ENCODE measurements around the gene TAB2.
A peak's percentile ranks its signal among the peaks of the same experiment; 100 is the strongest.
"Not testable (repeated sequence)": the region's sequence is repeated elsewhere in the genome, so short reads cannot be mapped to it uniquely, and the experiment has no call there.

Gene TAB2

DNA sequence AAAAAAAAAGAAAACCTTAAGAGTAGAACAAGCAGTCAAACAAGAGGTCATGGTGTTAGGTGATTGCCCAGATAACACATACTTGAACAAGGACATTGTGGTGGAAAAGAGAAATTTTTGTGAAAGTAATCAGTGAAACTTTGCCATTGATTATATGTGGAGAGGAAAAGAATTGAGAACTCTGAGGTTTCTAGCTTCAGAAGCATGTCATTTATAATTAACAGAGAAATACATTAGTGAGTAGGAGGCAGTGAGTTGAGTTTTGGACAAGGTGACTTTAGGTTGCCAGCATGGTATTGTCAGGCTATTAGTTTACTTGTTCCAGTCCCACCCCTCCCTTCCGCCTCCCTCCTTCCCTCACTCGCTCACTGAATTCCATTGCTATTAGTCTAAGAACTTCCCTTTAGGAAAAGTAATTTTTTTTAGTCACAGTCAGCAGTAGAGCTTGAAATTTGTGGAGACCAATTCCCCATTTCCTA, 17.2 kb downstream of the TAB2 start:
- DNase-seq: no peak

DNA sequence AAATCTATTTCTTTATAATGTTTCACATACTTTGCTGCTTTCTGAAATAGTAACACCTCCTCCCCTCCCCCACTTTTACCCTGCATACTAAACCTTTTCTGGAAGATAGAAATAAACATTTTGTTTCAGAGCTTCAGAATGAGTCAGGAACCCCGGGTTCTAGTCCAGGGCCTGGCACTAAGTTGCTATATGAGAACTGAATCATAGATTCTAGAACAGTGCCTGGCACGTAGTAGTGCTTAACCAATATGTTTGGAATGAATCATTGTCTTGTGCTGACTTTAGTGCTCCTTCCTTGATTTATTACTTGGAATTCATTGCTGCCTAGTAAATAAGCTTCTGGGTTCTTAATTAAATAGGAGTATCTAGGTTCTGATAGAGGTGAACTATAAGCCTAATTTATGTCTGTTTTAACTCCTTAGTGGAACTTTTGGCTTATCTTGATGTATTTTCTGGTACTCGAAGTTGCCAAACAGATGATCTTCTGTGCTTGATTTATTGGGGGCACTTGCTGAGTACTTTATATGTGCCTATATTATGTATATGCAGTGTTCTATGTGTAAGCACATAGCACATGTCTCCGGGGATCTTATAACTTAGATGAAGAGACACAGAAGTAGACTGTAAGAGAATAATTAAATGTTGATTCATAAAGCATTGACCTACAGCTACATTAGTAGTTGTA, 18.6 kb downstream of the TAB2 start:
- no peak for DNase-seq

DNA sequence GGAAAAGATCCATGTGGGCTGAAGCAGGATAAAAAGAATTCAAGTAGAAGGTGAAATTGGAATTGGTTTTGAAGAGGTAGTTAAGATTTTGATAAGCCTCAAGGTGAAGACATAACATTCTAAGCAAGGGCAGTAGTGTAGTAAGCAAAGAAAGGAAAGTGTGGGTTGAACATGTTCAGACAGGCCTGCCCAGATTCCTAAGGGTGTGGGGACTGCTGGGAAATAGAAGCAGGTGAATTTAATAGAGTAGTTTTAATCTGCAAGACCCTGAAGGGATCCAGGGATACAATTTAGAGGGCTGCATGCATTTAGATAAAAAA, 19.1 kb downstream of the TAB2 start:
- DNase-seq: no peak

DNA sequence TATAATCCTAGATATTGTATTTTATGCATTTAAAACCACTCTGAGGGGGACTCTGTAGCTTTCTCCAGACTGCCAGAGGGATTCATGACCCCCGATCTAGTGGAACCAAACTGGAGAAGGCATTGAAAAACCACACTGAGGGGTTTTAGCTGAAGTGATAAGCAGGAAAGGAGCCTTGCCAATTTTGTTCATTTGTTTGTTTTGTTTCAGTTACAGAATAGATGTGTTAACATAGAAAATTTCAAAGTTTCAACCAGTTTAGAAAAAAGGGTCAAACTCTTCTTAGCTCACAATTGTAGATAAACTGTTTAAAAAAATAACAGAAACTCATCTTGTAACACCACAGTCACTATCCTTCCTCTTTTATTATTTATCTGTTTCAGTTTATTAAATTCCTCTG, 19.8 kb downstream of the TAB2 start:
- no peak for DNase-seq

DNA sequence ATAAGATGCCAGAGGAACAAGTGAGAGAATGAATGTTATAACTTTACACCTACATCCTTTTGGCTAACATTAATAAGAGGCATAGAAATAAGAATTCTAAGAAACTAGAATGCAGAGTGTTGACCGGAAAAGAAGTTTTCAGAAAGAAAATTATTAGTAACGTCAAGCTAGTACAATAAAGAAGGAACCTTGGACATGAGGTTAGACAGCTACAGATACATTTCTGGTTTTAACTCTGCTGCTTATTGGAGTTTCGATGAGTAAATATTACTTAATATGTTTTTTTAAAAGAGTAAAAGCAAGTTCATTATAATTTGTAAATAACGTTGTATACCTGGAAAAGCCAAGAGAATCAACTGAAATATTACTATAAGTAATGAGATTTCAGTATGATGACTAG, 22.7 kb downstream of the TAB2 start:
- DNase-seq: no peak

DNA sequence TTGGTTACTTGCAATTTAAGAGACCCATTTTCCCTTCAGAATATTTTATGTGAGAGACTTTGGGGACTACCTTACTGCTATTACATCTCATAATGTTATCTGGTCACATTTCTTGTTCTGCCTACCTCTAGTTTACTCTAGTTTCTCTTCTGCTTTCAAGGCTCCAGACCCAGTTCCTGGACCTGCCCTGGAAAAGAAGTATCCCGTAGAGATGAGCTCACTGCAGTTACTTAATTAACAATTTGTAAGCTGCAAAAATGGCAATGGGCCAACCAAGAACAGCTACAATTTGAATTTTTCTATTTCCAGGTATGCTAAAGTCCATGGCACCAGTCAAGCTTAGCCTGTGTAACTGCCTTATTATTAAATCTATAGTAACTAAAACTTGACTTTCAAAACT, 25.0 kb downstream of the TAB2 start:
- no peak for DNase-seq

DNA sequence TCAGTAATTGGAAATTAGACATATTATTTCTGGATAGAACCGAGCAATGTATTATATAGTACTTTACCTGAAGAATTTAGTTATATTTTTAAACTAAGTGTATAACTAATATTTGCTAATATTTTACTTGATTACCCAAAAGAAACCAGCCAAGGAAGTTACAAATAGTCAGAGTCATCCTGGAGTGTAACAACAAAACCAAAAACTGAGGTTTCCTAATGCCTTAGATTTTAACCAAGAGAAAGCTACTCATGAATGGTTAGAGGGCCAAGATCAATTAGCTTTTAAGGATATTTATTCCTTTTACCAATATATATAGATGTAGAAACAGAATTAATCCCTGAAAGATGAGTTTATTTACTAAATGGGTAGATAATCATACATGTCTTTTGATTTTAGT, 26.0 kb downstream of the TAB2 start:
- DNase-seq: no peak

DNA sequence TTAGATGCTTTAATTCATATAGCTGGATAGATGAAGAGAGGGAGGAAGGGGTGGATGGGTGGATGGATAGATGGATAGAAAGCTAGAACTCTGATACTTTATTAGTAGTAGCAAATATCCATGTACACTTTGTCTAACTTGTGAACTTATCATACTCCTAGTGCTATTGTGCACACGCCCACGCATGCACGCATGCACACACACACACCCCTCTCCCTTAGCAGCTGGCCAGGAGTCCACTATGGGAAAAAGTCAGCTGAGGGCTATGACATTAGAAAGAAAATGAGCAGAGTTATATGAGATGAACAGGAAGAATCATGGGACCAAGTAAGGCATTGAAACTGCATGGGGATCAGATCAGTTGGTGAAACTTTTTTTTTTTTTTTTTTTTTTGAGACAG, 28.6 kb downstream of the TAB2 start:
- DNase-seq: no peak

DNA sequence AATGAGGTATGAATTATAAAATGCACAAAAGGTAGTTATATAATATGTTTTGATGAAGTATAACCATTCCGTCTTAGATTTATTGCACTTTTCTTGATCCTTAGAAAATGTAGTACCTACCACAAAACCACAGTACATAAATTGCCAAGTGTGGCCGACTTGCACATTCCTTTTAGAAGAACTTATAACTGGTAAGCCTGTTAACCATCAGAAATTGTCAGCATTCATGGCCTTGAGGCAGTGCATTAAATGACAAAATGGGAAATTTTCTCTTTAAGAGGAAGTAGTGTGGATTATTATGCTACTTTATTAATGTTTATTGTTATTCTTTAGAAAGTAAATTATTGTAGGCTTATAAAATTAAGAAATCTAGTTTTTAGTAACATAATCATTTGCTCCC, 29.6 kb downstream of the TAB2 start:
- no peak for DNase-seq

DNA sequence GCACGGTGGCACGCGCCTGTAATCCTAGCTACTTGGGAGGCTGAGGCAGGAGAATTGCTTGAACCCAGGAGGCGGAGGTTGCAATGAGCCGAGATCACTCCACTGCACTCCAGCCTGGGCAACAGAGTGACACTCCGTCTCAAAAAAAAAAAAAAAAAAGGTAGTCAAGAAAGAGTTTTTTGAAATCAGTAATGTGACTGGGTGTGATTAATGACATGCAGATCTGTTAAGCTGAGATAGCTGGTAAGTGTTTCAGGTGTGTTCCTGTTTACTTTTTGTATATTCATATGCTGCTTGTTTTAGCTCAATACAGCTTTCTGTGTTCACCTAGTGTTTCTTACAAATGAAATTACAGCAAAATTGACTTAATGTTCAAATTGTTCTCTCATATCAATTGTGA, 31.8 kb downstream of the TAB2 start:
- DNase-seq: not testable (repeated sequence)

DNA sequence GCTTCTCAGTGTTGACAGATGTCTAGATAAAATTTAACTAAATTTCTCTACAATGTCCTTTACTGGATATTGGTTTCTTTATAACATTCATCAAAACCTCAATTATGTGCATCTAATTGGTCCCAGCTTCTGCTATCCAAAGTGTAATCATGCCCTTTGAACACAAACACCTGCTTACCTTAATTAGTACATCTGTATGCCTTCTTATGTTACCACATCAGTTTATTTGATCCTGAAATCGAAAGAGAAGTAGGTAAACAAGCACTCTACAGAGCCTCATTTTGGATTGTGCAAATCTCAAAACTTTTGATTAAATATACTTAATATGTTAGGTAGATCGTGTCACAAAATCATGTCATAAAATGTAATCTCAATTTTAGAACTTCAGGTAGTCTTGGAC, 36.5 kb downstream of the TAB2 start:
- DNase-seq: peak; percentile 54

DNA sequence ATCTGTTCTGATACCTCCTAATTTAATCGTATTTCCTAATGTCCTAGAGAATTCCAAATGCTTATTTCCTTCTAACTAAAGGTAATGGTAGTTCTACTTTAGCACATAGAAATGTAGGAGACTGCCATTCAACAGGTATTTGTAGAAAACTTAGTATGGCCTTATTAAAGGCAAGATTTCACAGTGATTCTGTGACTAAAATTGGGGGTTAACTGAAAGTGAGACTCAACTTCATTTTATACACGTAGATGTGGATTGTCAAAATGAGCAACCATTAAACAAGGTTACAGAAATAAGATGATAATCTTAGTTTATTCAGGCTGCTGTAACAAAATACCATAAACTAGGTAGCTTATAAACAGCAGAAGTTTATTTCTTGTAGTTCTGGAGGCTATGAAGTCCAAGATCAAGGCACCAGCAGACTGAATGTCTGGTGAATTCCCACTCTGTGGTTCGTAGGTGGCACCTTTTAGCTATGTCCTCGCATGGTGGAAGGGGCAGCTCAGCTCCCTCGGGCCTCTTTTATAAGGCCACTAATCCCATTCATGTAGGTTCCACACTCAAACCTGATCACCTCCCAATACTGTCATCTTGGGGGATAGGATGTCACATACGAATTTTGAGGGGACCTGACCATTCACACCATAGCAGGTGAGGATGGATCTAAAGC, 38.7 kb downstream of the TAB2 start:
- DNase-seq: no peak

DNA sequence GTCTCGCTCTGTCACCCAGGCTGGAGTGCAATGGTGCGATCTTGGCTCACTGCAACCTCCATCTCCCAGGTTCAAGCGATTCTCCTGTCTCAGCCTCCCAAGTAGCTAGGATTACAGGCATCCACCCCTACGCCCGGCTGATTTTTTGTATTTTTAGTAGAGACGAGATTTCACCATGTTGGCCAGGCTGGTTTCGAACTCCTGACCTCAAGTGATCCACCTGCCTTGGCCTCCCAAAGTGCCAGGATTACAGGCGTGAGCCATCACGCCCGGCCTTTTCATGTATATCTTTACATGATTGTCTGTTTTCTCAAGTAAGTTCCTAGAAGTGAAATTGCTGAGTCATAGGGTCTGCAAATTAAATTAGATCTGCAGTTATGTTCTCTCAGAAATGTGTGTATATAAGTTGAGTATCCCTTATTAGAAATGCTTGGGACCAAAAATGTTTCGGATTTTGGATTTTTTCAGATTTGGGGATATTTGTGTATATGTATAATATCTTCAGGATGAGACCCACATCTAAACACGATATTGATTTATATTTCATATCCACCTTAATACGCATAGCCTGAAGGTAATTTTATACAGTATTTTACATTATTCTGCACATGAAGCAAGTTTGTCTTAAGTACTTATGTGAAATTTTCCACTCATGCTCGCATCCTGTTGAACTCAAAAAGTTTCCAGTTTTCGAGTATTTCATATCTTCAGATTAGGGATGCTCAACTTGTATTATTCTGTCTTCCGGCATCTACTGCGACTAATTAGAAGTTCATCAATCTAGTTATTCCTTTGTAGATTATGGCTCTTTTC, 40.4 kb downstream of the TAB2 start:
- no peak for DNase-seq

DNA sequence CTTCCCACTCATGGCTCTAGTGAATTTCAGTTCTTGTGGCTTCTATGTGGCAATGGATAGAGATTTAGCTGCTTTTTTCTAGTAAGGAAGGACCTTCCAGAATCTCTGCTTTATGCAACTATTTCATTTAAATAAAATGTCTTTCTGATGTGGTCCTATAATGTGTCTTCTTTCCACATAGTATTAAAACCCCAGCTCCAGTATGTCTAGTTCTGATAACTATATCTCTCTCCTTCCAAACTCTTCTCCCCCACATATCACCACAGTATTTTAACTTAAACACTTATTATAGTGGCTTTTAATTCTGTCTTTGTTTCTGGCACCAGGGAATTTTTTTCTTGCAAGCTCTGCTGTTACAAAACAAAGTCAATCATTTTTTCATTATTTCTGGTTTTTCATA, 41.9 kb downstream of the TAB2 start:
- DNase-seq: no peak

DNA sequence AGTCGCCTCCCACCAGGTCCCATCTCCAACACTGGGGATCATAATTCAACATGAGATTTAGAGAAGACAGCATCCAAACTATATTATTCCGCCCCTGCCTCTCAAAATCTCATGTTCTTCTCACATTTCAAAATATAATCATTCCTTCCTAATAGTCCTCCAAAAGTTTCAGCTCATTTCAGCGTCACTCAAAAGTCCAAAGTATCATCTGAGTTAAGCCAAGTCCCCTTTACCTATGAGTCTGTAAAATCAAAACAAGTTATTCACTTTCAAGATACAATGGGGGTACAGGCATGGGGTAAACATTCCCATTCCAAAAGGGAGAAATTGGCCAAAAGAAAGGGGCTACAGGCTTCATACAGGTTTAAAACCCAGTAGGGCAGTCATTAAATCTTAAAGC, 43.0 kb downstream of the TAB2 start:
- no peak for DNase-seq

DNA sequence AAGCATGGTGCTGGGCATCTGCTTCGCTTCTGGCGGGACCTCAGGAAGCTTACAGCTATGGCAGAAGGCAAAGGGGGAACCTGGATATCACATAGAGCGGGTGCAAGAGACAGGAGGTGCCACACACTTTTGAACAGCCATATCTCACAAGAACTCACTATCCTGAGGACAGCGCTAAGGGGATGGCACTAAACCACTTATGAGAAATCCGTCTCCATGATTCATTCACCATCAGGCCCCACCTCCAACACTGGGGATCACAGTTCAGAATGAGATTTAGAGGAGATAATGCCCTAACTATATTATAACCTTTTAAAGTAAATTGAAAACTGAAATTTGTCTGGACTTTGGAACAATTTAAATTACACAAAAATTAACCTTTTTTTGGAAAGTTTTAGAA, 44.8 kb downstream of the TAB2 start:
- DNase-seq: no peak

DNA sequence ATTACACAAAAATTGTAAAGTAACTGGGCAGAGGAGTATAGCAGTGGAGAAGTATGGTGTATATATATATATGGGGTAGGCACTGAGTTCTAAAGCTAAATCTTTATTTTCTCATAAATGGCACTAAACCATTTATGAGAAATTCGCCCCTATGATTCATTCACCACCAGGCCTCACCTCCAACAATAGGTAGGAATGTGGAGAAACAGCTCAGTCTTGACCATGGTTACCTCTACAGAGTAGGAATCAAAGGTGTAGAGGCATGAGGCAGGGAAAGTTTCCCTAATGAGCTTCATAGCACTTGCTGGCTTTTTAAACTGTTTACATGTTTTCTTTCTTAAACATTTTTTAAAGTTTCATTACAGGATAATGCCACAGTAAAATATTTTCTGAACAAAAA, 45.6 kb downstream of the TAB2 start:
- no peak for DNase-seq

DNA sequence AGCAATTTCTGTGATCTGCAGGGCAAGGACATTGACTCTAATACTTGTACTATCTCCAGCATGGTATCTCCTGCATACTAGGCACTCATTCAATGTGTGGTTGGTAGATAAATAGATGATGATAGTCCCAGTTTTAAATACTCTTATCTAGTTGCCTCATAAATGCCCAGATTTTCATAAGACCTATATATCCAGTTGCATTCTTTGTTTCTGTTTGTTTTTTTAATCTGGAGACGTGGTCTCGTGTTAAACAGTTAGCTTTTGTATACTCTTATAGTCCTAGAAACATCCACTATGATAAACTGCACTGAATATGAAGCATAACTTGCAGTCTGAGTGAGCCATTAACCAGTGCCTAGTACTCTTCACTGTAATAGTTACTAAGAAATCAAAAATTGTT, 47.0 kb downstream of the TAB2 start:
- no peak for DNase-seq

DNA sequence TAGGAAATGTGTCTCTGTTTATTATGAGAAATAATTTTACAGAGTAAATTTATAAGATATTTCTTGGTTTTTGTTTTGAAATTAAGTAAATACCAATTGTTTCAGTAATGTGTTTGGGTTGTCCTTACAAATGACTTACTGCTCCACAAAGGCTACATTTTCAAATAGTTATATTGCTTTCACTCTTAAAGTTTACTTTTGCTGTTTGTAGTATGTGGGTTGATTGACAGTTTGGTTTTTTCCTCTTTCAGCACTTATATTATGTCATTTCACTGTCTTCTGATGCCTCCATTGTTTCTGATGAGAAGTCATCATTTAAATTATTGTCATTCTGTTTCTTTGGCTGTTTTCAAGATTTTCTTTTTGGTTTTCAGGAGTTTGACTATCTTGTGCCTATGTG, 47.7 kb downstream of the TAB2 start:
- no peak for DNase-seq

DNA sequence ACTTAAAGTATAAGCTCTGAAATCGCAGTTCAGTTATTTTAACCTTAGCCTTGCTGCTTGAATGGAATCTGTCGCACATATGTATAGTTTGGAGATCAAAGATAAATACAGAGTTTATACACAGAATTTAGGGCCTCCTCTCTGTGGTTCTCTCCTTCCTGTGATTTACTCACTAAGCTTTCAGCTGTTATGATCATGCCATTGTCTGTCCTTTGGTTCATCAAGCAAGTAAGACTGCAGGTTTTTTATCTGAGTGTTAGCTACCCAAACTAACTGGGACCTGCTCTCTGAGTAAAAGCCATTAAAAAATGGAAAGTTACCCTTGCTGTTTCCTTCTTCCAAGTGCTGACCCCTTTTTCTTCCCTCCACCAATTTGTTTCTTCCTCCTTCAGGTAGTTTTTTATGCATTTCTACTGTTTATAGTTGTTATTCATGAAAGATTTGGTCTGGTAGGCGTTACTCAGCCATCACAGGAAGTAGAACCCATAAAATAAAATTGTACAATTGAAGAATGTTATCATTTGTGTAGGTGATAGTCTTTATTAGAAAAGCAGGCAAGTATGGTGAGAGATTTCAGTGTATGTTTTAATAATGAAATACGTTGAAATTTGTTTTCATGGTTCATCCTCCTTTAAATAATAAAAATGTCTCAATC, 48.9 kb downstream of the TAB2 start:
- no peak for DNase-seq

DNA sequence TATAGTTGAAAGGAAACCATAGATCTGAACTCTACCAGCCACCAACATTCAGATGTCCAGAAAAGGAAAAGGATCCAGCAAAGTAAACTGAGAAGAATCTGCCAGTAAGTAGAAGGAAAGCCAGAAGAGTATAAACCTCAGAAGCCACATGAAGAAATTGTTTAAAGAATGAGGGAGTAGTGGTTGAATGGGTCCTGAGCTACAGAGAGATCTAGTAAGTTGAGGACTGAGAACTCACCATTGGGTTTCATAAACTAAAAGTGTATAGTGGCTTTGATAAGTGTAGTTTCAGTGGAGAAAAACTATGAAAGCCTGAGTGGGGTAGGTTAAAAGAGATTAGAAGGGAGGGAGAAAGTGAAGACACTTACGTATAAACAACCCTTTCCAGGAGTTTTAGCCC, 50.6 kb downstream of the TAB2 start:
- no peak for DNase-seq

DNA sequence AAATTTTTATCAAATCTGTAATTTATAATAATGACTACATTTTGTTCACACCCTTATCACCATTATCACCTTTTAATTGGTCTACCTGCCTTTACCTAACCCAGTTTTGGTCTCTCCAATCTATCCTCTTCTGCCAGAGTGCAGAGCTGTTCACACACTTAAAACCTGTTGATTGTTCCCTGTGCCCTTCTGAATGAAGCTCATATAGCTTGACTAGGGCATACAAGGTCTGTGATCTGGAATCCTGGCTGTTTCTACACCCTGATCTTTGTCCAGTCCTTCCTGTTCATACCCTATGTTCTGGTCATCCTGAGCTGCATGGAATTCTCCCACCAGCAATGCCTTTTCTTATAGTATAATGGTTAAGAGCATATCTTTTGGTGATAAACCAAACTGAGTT, 53.6 kb downstream of the TAB2 start:
- no peak for DNase-seq

DNA sequence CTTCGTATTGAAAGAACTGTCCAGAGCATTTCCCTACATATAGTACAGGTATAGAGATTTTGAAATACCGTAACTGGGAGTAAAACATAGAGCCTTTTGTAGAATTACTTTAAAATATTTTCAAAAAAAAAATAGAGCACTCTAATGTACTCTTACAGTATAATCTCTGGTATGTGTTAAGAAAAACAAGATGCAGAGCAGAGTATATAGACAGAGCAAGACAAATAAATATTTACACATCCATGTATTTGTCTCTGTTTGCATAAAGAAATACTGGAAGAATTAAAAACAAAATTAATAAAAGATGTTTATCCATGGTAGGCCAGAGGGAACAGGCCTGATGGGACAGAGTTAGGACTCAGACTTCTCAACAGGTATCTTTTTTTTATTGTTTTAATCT, 54.5 kb downstream of the TAB2 start:
- no peak for DNase-seq

DNA sequence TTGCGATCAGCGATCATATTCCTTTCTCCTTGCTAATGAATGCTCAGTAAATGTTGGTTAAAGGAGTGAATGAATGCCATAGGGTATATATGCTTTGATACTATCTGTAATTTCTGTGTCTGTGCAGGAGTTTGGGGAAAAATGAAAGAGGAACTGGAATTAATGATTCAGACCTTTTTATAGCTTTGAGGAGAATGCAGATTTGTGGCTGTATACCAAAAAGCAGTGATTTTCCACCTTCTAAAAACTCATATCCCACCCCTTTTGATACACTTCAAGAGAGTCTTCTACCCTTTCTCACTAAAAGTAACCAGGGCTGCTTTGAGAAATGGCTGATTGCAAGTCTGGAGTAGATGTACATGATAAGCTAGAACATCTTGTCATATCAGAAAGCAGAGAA, 56.0 kb downstream of the TAB2 start:
- DNase-seq: no peak

All from NCI-H1436 (cell line).